Bone marrow (tissue), 2 donors: ENCODE results near the gene TTC39B.
"Not testable (repeated sequence)": the region's sequence is repeated elsewhere in the genome, so short reads cannot be mapped to it uniquely, and the experiment has no call there.

Experiments used
- DNase-seq, 2 donors: peaks; one replicate each; lab custom pipeline; 2025; lab: John Stamatoyannopoulos, UW

Gene TTC39B

DNA sequence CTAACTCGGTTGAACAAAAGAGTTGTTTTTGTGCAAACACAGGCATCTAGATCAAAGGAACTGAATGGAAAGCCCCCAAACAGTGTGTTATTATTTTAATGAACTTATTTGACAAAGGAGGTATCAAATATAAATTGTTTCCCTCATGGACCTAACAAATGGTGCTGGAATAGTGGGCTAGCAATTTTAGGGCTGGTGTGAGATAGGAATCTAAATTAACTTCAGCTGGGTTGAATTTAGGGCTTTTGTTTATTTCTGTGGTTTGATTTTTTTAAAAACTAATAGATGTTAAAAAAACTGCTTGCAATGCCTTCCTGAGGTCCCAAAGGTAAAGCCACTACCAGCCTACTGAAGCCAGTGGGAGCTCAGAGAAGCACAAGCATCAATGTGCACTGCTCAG lies 42.1 kb downstream of the TTC39B start:
- DNase-seq: no peak

DNA sequence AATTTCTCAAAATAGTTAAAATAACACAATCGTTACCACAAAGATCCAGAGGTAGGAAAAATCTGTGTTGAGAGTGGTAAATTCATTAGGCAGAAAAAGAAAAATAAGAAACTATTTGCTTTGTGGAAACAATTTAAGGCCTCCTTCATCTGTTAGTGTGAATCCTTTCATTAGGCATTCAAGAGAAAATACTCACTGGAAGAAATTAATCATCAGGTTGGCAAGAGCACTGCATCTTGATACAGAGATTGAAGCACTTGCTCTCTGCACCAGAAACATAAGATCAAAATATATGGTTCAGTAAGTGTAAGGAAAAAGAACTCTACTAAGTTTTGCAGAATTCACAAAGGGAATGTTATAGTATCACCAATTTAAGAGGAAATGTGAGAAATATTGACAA lies 44.4 kb downstream of the TTC39B start:
- DNase-seq: no peak

DNA sequence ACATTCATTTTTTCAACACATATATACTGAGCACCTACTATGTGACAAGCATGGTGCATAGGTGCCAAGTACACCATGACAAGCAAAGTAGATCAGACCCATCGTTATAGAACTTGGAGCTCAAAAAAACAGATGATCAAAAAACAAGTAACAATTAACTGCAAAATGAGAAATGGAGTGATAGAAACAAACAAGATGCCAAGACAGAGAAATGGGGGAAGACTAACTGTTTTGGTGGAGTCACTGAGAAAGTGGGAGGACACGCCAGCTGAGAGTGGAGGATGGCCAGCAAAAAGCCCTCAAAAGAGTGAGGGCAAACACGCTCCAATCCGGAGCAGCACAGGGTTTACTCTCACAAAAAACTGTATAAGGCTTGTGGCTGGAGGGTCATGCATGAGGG lies 50.6 kb downstream of the TTC39B start:
- DNase-seq: no peak

DNA sequence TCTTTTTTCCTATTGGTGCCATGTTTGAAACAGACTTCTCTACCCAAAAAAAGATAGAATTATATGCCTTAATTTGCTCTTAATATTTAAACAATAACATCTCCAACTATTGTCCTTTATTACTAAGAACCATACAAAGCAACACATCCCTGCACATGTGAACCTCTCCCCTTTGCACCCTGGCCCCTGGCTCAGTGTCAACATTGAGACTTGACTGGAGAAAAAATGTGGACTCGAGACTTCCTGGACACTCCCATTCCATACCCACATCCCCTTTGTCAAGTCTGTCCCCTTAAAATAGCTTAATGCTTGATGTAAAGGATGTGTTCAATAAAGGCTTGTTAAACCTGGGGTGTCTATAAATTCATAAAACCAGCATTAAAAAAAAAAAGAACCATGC lies 53.2 kb downstream of the TTC39B start:
- DNase-seq: no peak

DNA sequence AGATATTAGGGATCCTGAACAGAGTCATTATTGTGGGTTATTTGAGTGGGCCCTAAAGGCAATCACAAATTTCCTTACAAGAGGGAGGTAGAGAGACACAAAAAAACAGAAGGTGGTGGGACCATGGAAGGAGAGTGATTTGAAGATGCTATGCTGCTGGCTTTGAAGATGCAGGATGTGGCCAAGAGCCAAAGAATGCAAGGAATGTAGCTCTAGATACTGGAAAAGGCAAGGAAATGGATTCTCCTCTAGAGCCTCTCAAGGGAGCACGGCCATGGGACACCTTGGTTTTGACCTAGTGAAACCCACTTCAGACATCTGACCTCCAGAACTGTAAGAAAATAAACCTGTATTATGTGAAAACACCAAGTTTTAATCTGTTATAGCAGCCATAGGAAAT lies 53.8 kb downstream of the TTC39B start:
- no peak for DNase-seq

DNA sequence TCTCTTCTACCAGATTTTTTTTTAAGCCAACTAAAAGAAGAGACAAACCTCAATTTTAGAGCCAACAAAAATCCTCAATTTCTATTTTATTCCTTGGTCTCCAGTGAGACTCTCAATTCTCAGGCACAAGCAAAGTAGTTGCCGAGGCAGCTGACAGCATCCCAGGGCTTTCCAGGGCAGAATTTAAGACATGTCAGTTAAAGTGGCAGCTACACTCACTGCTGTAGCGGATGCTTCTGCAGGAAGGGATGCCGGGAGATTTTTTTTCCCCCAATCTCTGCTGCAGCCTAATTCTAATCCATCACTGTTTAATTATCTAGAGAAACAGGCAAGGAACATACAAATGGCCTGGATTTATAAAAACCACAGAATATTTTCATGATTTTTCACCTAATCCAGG lies 57.0 kb downstream of the TTC39B start:
- no peak for DNase-seq

DNA sequence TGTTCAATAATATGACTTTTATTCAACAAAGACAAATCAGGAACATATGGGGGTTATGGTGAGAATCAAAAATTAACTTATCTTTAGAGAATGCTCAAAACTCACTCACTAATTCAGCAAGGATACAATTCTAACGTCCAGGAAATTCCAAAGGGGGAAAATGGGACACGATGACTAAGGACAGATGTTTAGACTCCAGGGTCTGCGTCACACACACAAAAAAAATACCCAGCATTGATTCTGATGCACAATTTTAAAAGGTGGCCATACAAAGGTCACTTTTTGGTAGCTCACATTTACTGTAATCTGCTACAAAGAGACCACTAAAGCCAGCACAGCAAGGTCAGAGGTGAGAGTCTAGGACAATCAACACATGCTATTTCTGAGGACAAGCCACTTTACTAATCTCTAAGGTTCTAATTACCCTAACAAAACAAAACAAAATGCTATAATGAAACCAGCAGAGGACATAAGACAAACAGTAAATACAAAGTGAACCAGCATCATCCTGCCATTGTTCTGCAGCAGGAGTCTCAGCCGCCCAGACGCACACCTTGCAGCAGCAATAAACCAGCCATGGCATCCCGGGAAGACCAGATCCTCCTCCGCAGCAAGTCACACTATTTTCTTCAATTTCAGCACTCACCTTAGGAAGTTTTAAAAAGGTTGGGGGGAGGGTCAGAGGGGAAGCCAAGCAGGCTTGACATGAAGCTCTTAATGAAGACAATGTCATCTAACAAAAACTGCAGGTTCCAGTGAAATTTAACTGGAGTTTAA lies 57.8 kb downstream of the TTC39B start:
- no peak for DNase-seq

DNA sequence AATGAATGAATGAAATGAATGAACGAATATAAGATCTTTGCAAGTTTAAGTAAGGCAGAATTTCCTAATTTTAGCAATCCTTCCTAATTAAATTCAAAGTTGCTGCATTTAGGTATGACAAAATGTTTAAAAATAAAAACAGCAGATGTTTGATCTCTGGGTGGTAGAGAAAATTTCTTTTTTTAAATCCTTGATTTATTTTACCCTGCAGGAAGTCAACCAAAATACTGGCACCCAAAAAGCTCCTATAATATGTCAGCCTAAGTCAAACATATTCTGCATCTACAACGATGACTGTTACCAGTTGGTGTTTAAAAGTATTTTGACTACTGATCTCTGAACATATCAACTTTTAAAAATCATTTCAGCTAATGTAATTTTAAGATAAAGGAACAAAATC lies 58.4 kb downstream of the TTC39B start:
- no peak for DNase-seq

DNA sequence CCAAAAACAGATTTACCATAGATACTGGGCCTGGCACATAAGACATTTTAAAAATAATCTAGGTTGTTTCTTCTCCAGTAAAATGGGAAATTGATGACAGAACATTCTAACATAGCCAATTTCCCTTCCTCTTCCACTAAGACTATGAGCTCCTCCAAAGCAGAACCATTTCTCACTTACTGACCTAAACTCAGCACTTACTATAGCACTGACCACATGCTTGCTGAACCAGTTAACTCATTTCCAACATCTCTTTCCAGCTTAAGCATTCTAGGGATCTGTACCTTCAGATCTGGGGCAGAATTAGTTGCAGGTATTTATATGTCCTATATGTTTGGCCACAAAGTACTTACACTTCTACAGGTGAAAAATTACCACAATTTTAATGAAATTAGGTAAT lies 58.9 kb downstream of the TTC39B start:
- DNase-seq: no peak

DNA sequence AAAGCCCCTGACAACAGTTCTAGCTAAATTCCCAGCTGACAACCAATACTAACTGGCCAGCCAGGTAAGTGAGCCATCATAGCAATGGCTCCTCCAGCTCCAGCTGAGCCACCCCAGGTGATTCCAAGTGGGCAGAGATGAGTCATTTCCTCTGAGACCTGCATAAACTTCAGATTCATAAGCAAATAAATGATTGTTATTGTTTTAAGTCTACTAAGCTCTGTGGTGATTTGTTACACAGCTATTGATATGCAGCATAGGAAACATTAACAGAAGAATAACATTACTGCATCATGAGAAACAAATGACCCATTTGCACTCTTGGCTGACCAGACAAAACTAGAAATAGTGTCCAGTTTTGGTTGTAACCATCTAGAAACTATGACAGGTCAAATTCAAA lies 60.3 kb downstream of the TTC39B start:
- DNase-seq: no peak

DNA sequence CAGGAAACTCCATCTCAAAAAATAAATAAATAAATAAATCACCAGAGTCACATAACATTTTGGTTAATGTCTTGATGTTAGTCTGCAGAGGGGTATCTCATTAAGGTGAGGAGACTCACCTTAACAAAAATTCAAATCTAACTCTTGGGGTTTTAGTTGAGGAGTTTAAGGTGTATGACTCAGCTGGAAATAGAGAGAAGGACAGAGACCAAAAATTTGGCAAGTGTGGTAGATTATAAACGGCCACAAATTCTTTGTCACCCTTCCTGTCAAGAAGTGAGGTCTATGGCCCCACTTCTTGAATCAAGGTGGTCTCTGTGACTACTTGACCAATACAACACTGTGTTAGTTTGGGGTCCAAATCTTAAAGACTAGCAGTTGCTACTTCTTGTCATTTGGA lies 60.8 kb downstream of the TTC39B start:
- DNase-seq: no peak

DNA sequence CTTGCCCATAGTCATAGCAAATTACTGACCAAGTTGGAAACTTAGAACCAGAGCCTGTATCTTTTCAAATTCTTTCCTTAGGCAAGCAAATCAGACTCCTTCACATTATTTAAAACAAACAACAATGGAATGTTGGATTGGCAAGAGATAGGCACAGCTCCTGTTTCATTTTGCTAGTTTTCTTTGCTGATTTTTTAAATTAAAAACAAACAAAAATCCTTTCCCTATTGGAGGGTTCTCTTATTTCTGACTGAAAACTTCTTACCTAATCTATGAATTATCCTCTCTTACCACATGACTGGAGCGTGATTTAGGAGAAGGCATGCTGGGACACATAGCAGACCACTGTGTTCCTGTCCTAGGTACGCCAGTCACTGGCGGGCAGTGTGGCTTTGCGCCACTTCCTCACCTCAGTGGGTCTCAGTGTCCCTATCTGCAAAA lies 63.0 kb downstream of the TTC39B start:
- DNase-seq: no peak

DNA sequence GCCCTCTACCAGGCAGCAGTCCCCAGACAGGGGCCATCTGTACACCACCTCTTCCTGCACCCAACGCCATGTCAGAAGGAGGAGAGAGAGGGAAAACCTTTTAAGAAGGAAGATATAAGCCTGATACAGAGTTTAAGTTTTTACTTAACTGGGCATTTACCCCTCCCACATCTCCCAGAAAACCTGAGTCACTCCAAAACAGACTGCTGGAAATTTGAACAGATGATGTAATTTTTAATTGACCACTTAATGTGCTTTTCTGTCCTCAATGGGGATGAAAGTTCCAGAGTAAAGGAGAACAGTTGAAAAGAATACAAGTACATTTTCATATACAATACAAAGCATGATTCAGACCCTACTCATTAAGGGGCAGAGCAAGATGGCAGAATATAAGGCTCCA lies 63.9 kb downstream of the TTC39B start:
- DNase-seq: no peak

DNA sequence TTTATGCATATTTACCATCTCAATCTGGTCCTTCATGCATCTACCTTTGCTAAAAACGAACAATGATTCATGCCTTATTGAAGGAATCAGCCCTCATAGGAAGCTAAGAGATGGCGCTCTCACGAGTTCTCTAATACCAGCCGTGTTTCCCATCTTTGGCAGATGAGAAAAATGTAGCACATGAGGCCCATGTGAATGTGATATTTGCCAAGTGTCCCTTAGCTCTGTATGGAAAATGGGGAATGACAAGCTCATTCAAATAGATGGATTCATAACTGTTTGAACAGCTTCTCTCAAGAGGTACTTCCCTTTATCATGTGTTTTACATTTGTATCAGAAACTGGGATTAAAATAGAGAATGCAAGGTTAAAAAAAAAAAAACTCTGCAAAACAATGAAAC lies 66.1 kb downstream of the TTC39B start:
- DNase-seq: no peak

DNA sequence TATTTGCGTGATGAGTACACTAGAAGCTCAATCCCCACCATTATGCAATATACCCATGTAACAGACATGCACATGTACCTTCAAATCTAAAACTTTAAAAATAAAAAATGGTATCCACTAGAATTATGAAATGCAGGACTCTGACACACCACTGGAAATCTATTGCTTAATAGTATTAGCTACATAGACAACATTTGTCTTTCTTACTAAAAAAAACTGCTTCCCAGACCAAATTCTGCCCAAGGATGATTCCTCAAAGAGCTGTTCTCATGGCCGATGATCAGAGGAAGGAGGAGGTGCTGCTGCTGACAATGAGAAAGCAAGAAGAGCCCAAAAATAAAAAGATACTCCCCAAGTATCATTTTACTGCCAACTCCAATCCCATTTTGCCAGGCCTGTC lies 67.2 kb downstream of the TTC39B start:
- DNase-seq: no peak

DNA sequence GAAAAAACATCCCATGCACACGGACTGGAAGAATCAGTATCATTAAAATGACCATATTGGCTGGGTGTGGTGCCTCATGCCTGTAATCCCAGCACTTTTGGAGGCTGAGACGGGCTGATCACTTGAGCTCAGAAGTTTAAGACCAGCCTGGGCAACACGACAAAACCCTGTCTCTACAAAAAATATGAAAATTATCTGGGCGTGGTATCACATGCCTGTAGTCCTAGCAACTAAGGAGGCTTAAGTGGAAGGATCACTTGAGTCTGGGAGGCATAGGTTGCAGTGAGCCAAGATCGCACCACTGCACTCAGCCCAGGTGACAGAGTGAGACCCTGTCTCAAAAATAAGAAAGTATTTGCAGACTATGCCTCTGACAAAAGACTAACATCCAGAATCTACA lies 68.4 kb downstream of the TTC39B start:
- no peak for DNase-seq

DNA sequence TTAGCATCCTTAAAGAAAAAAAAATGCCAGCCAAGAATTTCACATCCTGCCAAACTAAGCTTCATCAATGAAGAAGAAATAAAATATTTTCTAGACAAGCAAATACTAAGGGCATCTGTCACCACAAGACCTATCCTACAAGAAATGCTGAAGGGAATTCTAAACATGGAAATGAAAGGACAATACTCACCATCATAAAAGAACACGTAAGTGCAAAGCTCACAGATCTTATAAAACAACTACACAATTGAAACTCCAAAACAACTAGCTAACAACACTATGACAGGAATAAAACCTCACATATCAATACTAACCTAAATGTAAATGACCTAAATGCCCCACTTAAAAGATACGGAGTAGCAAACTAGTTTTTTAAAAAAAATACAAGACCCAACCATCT lies 71.4 kb downstream of the TTC39B start:
- no peak for DNase-seq

DNA sequence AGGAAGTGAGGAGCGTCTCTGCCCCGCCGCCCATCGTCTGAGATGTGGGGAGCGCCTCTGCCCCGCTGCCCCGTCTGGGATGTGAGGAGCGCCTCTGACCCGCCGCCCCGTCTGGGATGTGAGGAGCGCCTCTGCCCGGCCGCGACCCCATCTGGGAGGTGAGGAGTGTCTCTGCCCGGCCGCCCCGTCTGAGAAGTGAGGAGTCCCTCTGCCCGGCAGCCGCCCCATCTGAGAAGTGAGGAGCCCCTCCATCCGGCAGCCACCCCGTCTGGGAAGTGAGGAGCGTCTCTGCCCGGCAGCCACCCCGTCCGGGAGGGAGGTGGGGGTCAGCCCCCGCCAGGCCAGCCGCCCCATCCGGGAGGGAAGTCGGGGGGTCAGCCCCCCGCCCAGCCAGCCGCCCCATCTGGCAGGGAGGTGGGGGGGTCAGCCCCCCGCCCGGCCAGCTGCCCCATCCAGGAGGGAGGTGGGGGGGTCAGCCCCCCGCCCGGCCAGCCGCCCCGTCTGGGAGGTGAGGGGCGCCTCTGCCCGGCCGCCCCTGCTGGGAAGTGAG lies 73.0 kb downstream of the TTC39B start:
- not testable (repeated sequence) for DNase-seq

DNA sequence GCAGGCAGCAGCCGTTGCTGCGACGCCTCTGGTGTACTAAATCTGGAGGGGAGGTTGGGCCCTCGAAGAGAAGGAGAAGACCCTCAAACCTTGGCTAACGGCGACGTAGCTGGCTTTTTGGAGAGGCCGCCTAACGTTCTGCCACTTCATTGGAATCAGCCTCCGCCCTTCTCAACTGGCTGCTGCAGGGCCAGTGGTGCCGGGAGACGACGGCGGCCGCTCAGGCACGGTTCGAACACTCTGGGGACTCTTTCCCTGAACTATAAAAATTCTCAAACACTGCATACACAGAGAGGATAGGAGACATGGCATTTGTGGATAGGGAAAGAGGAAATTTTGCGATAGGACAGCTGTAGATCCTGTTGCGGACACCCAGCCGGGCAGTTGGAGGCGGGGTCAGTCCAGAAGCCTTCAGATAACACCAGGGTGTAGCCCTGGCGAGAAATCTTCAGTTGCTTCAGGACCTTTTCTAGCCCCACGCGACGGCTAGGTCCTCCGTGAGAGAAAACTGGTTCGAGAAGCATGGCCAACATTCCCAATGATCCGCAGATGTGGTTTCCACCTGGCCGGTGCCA lies 74.2 kb downstream of the TTC39B start:
- DNase-seq: not testable (repeated sequence)

DNA sequence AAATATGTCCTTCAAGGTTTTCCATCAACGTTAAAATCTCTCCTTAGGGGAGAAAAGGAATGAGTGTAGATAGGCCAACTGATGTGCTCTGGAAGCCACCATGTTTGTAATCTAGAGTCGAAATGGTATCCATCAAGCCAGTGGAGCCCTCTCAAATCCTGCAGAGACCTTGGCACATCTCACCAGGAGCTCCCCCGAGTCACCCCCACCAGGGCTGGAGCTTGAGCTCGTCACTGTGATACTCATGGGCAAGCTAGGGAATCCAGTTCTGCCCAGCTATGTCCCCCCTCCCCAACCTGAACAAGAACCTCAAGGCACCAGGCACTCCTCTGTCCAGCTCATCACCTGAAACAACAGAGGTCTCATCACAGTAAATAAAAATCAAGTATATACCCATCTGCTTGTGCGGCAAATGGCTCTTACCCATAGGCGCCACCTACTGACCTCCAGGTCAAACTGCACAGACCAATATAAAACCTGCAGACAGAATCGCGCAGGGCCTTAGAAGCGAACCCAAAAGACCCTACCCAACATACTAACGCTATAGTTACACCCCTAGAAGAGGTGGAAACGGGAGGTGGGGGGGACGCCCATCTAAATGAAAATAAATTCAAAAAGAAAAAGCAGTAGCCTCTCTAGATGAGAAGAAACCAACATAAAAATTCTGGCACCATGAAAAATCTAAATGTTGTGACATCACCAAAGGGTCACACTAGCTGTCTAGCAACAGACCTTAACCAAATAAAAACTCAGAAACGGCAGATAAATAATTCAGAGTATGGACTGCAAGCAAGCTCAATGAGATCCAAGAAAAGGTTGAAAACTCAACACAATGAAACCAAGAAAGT lies 75.0 kb downstream of the TTC39B start:
- DNase-seq: no peak

DNA sequence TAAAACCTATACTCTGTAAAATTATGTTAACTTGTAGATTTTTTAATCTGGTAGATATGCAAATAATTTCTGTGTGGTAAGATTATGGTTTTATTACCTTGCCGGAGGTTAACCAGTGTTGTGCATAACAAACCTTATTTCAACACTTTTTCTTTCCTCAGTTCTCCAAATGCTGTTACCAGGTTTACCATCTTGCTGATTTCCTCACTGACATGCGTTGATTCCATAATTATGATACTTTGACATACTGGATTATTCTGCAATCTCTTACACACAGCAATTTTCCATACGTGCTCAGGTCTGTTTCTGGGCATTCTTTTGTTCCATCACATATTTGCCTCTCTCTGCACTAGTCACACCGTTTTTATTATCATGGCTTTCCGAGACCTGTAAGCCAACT lies 77.6 kb downstream of the TTC39B start:
- DNase-seq: no peak

DNA sequence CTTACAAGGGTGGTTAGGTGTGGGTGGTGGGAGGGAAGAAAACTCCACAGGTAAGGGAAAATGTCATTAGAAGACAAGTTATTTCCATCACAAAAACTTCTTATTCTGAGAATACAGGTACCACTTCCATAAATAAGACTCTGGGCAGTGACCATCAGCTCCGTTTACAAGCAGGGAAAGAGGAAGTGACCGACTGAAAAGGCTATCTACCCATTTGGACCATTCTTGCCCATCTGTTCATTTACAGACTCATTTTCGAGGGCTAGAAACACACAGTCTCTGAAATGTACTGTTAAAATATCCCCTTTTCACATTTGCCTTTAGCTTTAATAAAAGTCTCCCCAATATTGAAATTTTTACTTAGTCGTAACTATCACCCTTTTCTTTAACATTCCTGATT lies 79.5 kb downstream of the TTC39B start:
- no peak for DNase-seq
